AG08396 (cell line): ENCODE data around the gene SLAIN1.

Experiments
- DNase-seq: peaks from one replicate; pipeline ENCODE4 v3.0.0; 2012; ENCODE audit warnings: low spot score, mixed read lengths

SLAIN1 gene

GRCh38 chr13:77714119-77714755 is 16.8 kb downstream of the SLAIN1 start:
- DNase-seq: no peak

- DNase-seq: no peak
These were observed 17.9 kb downstream of the SLAIN1 start for GRCh38 chr13:77715233-77715891.

- no peak for DNase-seq
These were observed 19.2 kb downstream of the SLAIN1 start for GRCh38 chr13:77716692-77717091.

- DNase-seq: no peak
These were observed 20.0 kb downstream of the SLAIN1 start for GRCh38 chr13:77717508-77717907.

GRCh38 chr13:77719128-77719527 is 21.6 kb downstream of the SLAIN1 start:
- no peak for DNase-seq

GRCh38 chr13:77720988-77721387 is 23.5 kb downstream of the SLAIN1 start:
- DNase-seq: no peak

- no peak for DNase-seq
These were observed 26.6 kb downstream of the SLAIN1 start for GRCh38 chr13:77724092-77724491.

GRCh38 chr13:77725071-77725470 is 27.6 kb downstream of the SLAIN1 start:
- no peak for DNase-seq

- no peak for DNase-seq
These were observed 31.0 kb downstream of the SLAIN1 start for GRCh38 chr13:77728265-77729125.

GRCh38 chr13:77729502-77730221 is 32.2 kb downstream of the SLAIN1 start:
- no peak for DNase-seq

- no peak for DNase-seq
These were observed 33.1 kb downstream of the SLAIN1 start for GRCh38 chr13:77730572-77730971.

- DNase-seq: no peak
These were observed 34.8 kb downstream of the SLAIN1 start for GRCh38 chr13:77732287-77732686.

GRCh38 chr13:77733674-77734073 is 36.2 kb downstream of the SLAIN1 start:
- no peak for DNase-seq

- DNase-seq: no peak
These were observed 40.2 kb downstream of the SLAIN1 start for GRCh38 chr13:77737583-77738200.

GRCh38 chr13:77740097-77740735 is 42.7 kb downstream of the SLAIN1 start:
- no peak for DNase-seq

GRCh38 chr13:77740931-77741596 is 43.6 kb downstream of the SLAIN1 start:
- DNase-seq: no peak

- DNase-seq: no peak
These were observed 44.1 kb downstream of the SLAIN1 start for GRCh38 chr13:77741597-77741972.

- DNase-seq: no peak
These were observed 45.3 kb downstream of the SLAIN1 start for GRCh38 chr13:77742801-77743200.

- no peak for DNase-seq
These were observed 48.3 kb downstream of the SLAIN1 start for GRCh38 chr13:77745784-77746183.

- DNase-seq: no peak
These were observed 51.9 kb downstream of the SLAIN1 start for GRCh38 chr13:77749344-77749880.
